Glutamatergic neuron (in vitro differentiated cells): Measurements from ENCODE around the gene BAHCC1. TPM values are rescaled to one million over a fixed set of nuclear protein-coding genes. Genes with fewer than 3 reads are reported as not detected.
A peak's percentile ranks its signal among the peaks of the same experiment; 100 is the strongest.

Experiments used
- DNase-seq: peaks from one replicate; pipeline ENCODE4 v3.0.0; 2022
- H3K27ac Mint-ChIP-seq: one replicate; pipeline ENCODE4 v1.8.0; 2020; ENCODE audit warnings: mild to moderate bottlenecking, mixed read lengths, inconsistent platforms; ENCODE audit not compliant: unreplicated experiment
- H3K27me3 Mint-ChIP-seq: one replicate; pipeline ENCODE4 v1.8.0; 2020; ENCODE audit warnings: mild to moderate bottlenecking, moderate library complexity, mixed read lengths, inconsistent platforms; ENCODE audit not compliant: unreplicated experiment
- H3K36me3 Mint-ChIP-seq: one replicate; pipeline ENCODE4 v1.8.0; 2020; ENCODE audit warnings: mild to moderate bottlenecking, mixed read lengths, inconsistent platforms; ENCODE audit not compliant: unreplicated experiment
- H3K4me1 Mint-ChIP-seq: one replicate; pipeline ENCODE4 v1.8.0; 2020; ENCODE audit warnings: mild to moderate bottlenecking, low read depth, mixed read lengths, inconsistent platforms; ENCODE audit not compliant: unreplicated experiment
- H3K4me3 Mint-ChIP-seq: one replicate; pipeline ENCODE4 v1.8.0; 2020; ENCODE audit warnings: mild to moderate bottlenecking, mixed read lengths, inconsistent platforms; ENCODE audit not compliant: unreplicated experiment
- H3K9me3 Mint-ChIP-seq: one replicate; pipeline ENCODE4 v1.8.0; 2020; ENCODE audit warnings: mild to moderate bottlenecking, moderate library complexity, mixed read lengths, inconsistent platforms; ENCODE audit not compliant: unreplicated experiment
- total RNA-seq: library from RNA; stranded (reverse); fragmentation: NEBNext Ultra II Directional; extraction: Animal tissue kit (Norgen Biotek cat#: 25700); gene quantifications from one replicate; pipeline ENCODE4 v1.2.1, GENCODE V29; 2021; ENCODE audit not compliant: unreplicated experiment
- TF ChIP-seq, protein P1 (sequence below): fragments of 200-600 bp; sonication (generic); IDR thresholded peaks from one replicate; pipeline ENCODE4 v1.5.0; 2021; ENCODE audit not compliant: partially characterized antibody, unreplicated experiment

The BAHCC1 gene
- total RNA-seq, 1 donor from 2014 or later, result 111 TPM

DNA sequence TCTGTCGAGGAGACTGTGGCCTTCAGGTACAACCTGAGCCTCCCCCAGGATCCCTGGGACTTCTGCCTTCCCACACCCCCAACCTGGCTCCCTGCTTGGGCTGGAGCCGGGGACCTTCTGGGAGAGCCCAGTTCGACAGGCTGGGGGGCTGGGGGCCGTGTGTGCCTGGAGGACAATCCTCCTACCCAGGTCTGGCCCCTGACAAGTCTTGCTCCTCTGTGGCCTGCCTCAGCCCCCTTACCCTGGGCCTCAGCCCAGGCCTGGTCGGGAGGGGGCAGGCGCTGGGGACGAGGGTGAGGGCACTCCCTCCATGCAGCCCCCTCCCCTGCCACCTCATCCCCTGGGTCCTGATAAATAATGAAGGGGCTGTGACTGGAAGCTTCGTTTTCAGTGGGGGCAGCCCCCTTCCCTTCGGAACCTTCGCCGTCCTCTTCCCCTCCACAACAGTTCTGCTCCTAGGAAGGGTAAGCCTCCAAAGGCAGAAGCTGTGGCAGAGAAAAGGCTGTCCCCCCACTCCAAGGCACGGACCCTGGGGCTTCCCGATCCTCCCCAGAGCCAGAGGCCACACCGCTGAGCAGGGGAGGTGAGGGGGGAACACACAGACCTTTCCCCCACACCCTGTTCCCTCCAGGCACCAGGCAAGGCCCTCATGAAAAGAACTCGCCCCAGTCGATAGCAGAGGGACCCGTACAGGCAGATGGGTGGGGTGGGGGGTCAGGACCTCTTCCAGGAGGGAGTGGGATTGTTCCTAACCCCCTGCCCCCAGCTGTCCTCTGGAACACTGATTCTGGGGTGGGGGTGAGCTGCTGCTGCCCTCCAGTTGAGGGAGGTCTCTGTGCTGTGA lies 5.0 kb upstream of the BAHCC1 start:
- Mint-ChIP-seq H3K4me3 (peak overlapping the region; percentile 85), H3K4me1 (peaks cover 34% of the 10 kb centered on the region), H3K9me3 (peaks cover 26% of the 10 kb centered on the region), H3K27me3 (peaks cover 26% of the 10 kb centered on the region), H3K36me3 (no peaks in the 10 kb centered on the region), H3K27ac (peak overlapping the region; percentile 79)
- TF ChIP-seq, protein P1, sequence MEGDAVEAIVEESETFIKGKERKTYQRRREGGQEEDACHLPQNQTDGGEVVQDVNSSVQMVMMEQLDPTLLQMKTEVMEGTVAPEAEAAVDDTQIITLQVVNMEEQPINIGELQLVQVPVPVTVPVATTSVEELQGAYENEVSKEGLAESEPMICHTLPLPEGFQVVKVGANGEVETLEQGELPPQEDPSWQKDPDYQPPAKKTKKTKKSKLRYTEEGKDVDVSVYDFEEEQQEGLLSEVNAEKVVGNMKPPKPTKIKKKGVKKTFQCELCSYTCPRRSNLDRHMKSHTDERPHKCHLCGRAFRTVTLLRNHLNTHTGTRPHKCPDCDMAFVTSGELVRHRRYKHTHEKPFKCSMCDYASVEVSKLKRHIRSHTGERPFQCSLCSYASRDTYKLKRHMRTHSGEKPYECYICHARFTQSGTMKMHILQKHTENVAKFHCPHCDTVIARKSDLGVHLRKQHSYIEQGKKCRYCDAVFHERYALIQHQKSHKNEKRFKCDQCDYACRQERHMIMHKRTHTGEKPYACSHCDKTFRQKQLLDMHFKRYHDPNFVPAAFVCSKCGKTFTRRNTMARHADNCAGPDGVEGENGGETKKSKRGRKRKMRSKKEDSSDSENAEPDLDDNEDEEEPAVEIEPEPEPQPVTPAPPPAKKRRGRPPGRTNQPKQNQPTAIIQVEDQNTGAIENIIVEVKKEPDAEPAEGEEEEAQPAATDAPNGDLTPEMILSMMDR, result no peak
- DNase-seq, result no peak

DNA sequence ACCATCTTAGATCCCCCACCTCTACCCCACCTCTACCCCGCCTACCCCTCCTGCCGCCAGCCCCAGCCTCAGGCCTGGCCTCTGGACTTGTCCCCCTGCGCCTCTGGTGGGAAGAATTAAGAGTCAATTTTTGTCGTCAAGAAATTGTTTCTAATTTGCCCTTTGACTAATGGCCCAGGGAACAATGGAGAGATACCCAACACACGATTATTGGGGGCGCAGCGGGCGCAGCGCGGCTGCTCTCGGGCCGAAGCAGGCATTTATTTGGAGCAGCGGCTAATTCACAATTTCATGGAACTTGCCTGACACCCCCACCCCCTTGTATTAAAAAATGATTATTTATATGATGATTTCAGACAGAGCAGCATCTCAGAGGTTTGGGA lies 4.4 kb upstream of the BAHCC1 start:
- Mint-ChIP-seq H3K9me3 (peaks cover 31% of the 10 kb centered on the region), H3K27ac (peak overlapping the region; percentile 62), H3K36me3 (no peaks in the 10 kb centered on the region), H3K27me3 (peaks cover 25% of the 10 kb centered on the region), H3K4me1 (peaks cover 28% of the 10 kb centered on the region), H3K4me3 (peak overlapping the region; percentile 85)
- no peak for DNase-seq
- TF ChIP-seq, protein P1, result no peak

DNA sequence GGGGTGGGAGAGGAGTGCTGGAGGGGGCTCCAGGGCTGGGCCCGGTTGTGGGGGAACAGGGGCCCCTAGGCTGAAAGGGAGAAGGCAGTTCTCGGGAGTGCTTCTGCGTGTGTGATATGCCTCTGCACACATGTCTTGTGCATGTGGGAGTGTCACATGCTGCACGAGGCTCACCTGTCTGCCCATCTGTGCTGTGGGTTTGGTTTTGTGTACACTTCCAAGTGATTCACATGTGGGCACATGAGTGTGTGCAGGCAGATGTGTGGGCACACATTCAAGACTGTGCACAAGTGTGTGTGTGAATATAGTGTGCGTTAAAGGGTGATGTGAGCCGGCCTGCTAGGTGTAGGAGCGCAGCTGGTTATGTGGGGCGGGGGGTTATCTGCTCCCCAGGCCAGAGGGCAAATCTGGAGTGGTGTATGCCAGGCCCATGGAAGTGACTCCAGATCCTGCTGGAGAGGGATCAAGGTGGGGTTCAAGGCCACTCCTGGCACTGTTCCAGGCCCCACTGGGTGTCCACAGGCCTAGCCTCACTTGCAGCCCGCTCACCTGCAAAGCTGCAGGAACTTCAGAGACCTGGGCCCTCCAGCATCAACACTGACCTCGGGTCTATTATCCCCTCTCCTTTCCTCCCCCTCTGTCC lies 3.8 kb upstream of the BAHCC1 start:
- peaks cover 27% of the 10 kb centered on the region for H3K4me1 Mint-ChIP-seq
- DNase-seq, result no peak
- peak overlapping the region; percentile 62 for H3K27ac Mint-ChIP-seq
- TF ChIP-seq, protein P1, result no peak
- H3K4me3 Mint-ChIP-seq, result peak overlapping the region; percentile 85
- H3K27me3 Mint-ChIP-seq, result peaks cover 25% of the 10 kb centered on the region
- H3K9me3 Mint-ChIP-seq, result peaks cover 31% of the 10 kb centered on the region
- no peaks in the 10 kb centered on the region for H3K36me3 Mint-ChIP-seq

DNA sequence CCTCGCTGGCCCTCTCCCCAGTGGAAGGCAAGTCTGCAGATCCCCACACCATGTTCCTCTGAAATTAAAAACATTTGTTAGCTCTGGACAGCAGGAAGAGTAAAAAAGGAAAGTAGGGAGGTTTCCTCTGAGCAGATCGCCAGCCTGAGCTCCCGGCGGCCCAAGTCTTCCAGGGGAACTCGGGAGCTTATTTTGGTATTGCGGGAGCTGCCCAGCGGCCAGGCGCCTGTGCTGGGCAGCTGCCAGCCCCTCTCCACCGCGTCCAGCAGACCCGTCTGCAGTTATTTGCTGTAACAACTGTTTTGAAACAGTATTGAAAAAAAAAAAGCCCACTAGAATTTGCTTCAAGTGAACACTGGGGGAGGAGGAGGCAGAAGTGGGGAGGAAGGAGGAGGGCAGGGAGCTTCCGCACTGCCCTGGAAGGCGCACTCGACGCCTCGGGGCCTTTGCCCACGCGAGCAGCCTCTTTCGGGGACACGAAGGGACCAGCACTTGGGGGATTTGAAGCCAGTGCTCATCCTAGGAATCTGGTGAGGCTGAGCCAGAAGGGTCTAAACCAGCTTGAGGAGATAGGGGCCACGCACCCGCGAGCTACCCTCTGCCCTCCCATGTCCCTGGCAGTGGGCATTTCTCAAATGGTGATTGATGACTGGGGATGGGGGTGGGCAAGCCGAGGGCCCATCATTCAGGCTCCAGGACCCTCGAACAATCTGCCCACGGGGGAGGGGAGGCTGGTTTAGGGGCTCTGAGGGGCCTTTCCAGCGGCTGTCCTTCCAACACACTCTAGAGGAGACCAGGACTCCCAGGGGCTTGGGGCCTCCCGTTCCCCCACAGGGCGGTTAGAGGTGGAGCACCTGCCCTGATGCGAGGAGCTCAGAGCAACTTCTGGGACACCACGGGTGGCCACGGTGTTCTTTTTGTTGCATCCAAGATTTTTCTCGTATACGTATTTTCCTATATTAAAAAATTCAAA lies 3.0 kb upstream of the BAHCC1 start:
- H3K36me3 Mint-ChIP-seq, result no peaks in the 10 kb centered on the region
- H3K27me3 Mint-ChIP-seq, result peaks cover 25% of the 10 kb centered on the region
- TF ChIP-seq, protein P1, result no peak
- peak overlapping the region; percentile 86 for H3K27ac Mint-ChIP-seq
- H3K4me3 Mint-ChIP-seq, result peak overlapping the region; percentile 85
- peaks cover 27% of the 10 kb centered on the region for H3K4me1 Mint-ChIP-seq
- DNase-seq, result no peak
- peaks cover 31% of the 10 kb centered on the region for H3K9me3 Mint-ChIP-seq
